Suprapubic skin (tissue), 4 donors: ENCODE results near the gene KRTAP26-1.

ENCODE experiments used
- EP300 ChIP-seq: sonication (generic); formaldehyde crosslinking; IDR thresholded peaks from one replicate; pipeline ENCODE4 v1.6.1; 2017; ENCODE audit warnings: antibody characterized with exemption
- POLR2A ChIP-seq, 2 donors: fragments of 450-650 bp; IDR thresholded peaks; one replicate each; pipeline ENCODE4 v1.6.1; 2017; ENCODE audit warnings: antibody characterized with exemption in 2 of 2, mild to moderate bottlenecking in 2 of 2, moderate library complexity in 2 of 2
- POLR2AphosphoS5 ChIP-seq, 3 donors: sonication (generic); formaldehyde crosslinking; IDR thresholded peaks; one replicate each; pipeline ENCODE4 v1.6.1; 2017; ENCODE audit warnings: antibody characterized with exemption in 3 of 3
- TF ChIP-seq, protein P1 (sequence below), 2 donors: fragments of 200-600 bp in 1 of 2; fragments of 450-650 bp in 1 of 2; sonication (generic) in 1 of 2; IDR thresholded peaks; one replicate each; pipeline ENCODE4 v1.5.1; 2016 to 2019; ENCODE audit warnings: antibody characterized with exemption in 2 of 2, mild to moderate bottlenecking in 1 of 2, moderate library complexity in 1 of 2

GRCh38 chr21:30337772-30338171 is 17.7 kb upstream of the KRTAP26-1 start:
- TF ChIP-seq, protein P1, sequence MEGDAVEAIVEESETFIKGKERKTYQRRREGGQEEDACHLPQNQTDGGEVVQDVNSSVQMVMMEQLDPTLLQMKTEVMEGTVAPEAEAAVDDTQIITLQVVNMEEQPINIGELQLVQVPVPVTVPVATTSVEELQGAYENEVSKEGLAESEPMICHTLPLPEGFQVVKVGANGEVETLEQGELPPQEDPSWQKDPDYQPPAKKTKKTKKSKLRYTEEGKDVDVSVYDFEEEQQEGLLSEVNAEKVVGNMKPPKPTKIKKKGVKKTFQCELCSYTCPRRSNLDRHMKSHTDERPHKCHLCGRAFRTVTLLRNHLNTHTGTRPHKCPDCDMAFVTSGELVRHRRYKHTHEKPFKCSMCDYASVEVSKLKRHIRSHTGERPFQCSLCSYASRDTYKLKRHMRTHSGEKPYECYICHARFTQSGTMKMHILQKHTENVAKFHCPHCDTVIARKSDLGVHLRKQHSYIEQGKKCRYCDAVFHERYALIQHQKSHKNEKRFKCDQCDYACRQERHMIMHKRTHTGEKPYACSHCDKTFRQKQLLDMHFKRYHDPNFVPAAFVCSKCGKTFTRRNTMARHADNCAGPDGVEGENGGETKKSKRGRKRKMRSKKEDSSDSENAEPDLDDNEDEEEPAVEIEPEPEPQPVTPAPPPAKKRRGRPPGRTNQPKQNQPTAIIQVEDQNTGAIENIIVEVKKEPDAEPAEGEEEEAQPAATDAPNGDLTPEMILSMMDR (IDR thresholded peaks at IDR 0.05) = no peak
- no peak for TF ChIP-seq POLR2AphosphoS5 (IDR thresholded peaks at IDR 0.05)
- TF ChIP-seq EP300 = no peak
- TF ChIP-seq POLR2A (IDR thresholded peaks at IDR 0.05) = no peak
